T-helper 2 cell treated with Interferon-gamma antibody and Interleukin-4, amounts not matched to agents 5 μg/mL and 100 μg/mL, for 36 hours (primary cell): Measurements from ENCODE around the gene KDM5A.

ENCODE experiments used
- DNase-seq: peaks from one replicate; pipeline ENCODE4 v3.0.0; 2021; ENCODE audit warnings: low spot score
- H3K27ac Mint-ChIP-seq: one replicate; pipeline ENCODE4 v1.8.0; 2021; ENCODE audit warnings: mild to moderate bottlenecking, mixed read lengths
- H3K27me3 Mint-ChIP-seq: one replicate; pipeline ENCODE4 v1.8.0; 2021; ENCODE audit warnings: low read depth, mixed read lengths
- H3K36me3 Mint-ChIP-seq: one replicate; pipeline ENCODE4 v1.8.0; 2021; ENCODE audit warnings: low read depth, mixed read lengths
- H3K4me1 Mint-ChIP-seq: one replicate; pipeline ENCODE4 v1.8.0; 2021; ENCODE audit warnings: low read depth, mixed read lengths
- H3K4me3 Mint-ChIP-seq: one replicate; pipeline ENCODE4 v1.8.0; 2022; ENCODE audit warnings: mild to moderate bottlenecking, moderate library complexity, mixed read lengths
- H3K9me3 Mint-ChIP-seq: one replicate; pipeline ENCODE4 v1.8.0; 2021; ENCODE audit warnings: mixed read lengths

KDM5A gene

GRCh38 chr12:273382-273781 is 115.7 kb downstream of the KDM5A start:
- H3K36me3 Mint-ChIP-seq, result peaks cover 1% of the 10 kb centered on the region
- H3K4me1 Mint-ChIP-seq, result peaks cover 2% of the 10 kb centered on the region
- H3K27me3 Mint-ChIP-seq, result peaks cover 3% of the 10 kb centered on the region

GRCh38 chr12:272942-273341 is 116.2 kb downstream of the KDM5A start:
- peaks cover 2% of the 10 kb centered on the region for H3K4me1 Mint-ChIP-seq

More at GRCh38 chr12:273382-273781, 115.7 kb downstream of the KDM5A start:
- Mint-ChIP-seq H3K27ac (no peak overlapping the region), H3K9me3 (no peaks in the 10 kb centered on the region), H3K4me3 (no peak overlapping the region)
- no peak for DNase-seq

GRCh38 chr12:271161-271560 is 118.0 kb downstream of the KDM5A start:
- DNase-seq, result no peak
- H3K27ac Mint-ChIP-seq, result no peak overlapping the region
- peaks cover 2% of the 10 kb centered on the region for H3K4me1 Mint-ChIP-seq
- H3K9me3 Mint-ChIP-seq, result no peaks in the 10 kb centered on the region
- peaks cover 1% of the 10 kb centered on the region for H3K36me3 Mint-ChIP-seq
- peaks cover 6% of the 10 kb centered on the region for H3K27me3 Mint-ChIP-seq
- no peak overlapping the region for H3K4me3 Mint-ChIP-seq

More at GRCh38 chr12:272942-273341, 116.2 kb downstream of the KDM5A start:
- no peak for DNase-seq
- H3K9me3 Mint-ChIP-seq, result no peaks in the 10 kb centered on the region
- no peak overlapping the region for H3K4me3 Mint-ChIP-seq
- H3K27ac Mint-ChIP-seq, result no peak overlapping the region
- H3K36me3 Mint-ChIP-seq, result peaks cover 1% of the 10 kb centered on the region
- peaks cover 5% of the 10 kb centered on the region for H3K27me3 Mint-ChIP-seq

- H3K27me3 Mint-ChIP-seq, result peaks cover 12% of the 10 kb centered on the region
- no peaks in the 10 kb centered on the region for H3K9me3 Mint-ChIP-seq
- peaks cover 1% of the 10 kb centered on the region for H3K36me3 Mint-ChIP-seq
- no peak overlapping the region for H3K4me3 Mint-ChIP-seq
- peaks cover 8% of the 10 kb centered on the region for H3K4me1 Mint-ChIP-seq
- H3K27ac Mint-ChIP-seq, result no peak overlapping the region
- no peak for DNase-seq
These were observed 119.9 kb downstream of the KDM5A start for GRCh38 chr12:269191-269590.

- H3K27ac Mint-ChIP-seq, result no peak overlapping the region
- no peak overlapping the region for H3K4me3 Mint-ChIP-seq
- peaks cover 12% of the 10 kb centered on the region for H3K27me3 Mint-ChIP-seq
- peaks cover 8% of the 10 kb centered on the region for H3K4me1 Mint-ChIP-seq
- H3K36me3 Mint-ChIP-seq, result peaks cover 1% of the 10 kb centered on the region
- H3K9me3 Mint-ChIP-seq, result no peaks in the 10 kb centered on the region
- no peak for DNase-seq
These were observed 120.7 kb downstream of the KDM5A start for GRCh38 chr12:268483-268840.

- no peak for DNase-seq
- no peaks in the 10 kb centered on the region for H3K9me3 Mint-ChIP-seq
These were observed 121.3 kb downstream of the KDM5A start for GRCh38 chr12:267581-268482.

GRCh38 chr12:265096-265495 is 124.0 kb downstream of the KDM5A start:
- Mint-ChIP-seq H3K9me3 (no peaks in the 10 kb centered on the region), H3K4me3 (no peak overlapping the region), H3K27me3 (peaks cover 16% of the 10 kb centered on the region), H3K36me3 (no peaks in the 10 kb centered on the region), H3K27ac (no peak overlapping the region), H3K4me1 (peaks cover 6% of the 10 kb centered on the region)
- no peak for DNase-seq

More at GRCh38 chr12:267581-268482, 121.3 kb downstream of the KDM5A start:
- Mint-ChIP-seq H3K4me1 (peaks cover 8% of the 10 kb centered on the region), H3K27me3 (peaks cover 14% of the 10 kb centered on the region), H3K4me3 (no peak overlapping the region), H3K27ac (no peak overlapping the region), H3K36me3 (peaks cover 1% of the 10 kb centered on the region)

- Mint-ChIP-seq H3K9me3 (no peaks in the 10 kb centered on the region), H3K4me3 (no peak overlapping the region), H3K27me3 (peaks cover 16% of the 10 kb centered on the region), H3K4me1 (peaks cover 6% of the 10 kb centered on the region), H3K27ac (no peak overlapping the region), H3K36me3 (no peaks in the 10 kb centered on the region)
- DNase-seq, result no peak
These were observed 124.9 kb downstream of the KDM5A start for GRCh38 chr12:264269-264668.

- H3K4me1 Mint-ChIP-seq, result peaks cover 6% of the 10 kb centered on the region
- H3K27me3 Mint-ChIP-seq, result peaks cover 15% of the 10 kb centered on the region
- no peak overlapping the region for H3K27ac Mint-ChIP-seq
- no peaks in the 10 kb centered on the region for H3K36me3 Mint-ChIP-seq
- no peaks in the 10 kb centered on the region for H3K9me3 Mint-ChIP-seq
- no peak for DNase-seq
- H3K4me3 Mint-ChIP-seq, result no peak overlapping the region
These were observed 125.5 kb downstream of the KDM5A start for GRCh38 chr12:263574-263973.

- Mint-ChIP-seq H3K4me3 (no peak within 1 kb of the TSS), H3K27ac (no peak within 1 kb of the TSS), H3K4me1 (peaks cover 6% of the 10 kb centered on the region), H3K36me3 (no peaks in the 10 kb centered on the region), H3K9me3 (no peaks in the 10 kb centered on the region), H3K27me3 (peaks cover 13% of the 10 kb centered on the region)
- DNase-seq, result no peak
These were observed 126.3 kb downstream of the KDM5A start, which contains the start of gene SLC6A13 for GRCh38 chr12:262817-263216. Gene SLC6A13, minus strand, starts transcription at chr12:262836. Its CDS starts 2,784 bp downstream, at chr12:260052.

- H3K36me3 Mint-ChIP-seq, result no peaks in the 10 kb centered on the region
- H3K4me3 Mint-ChIP-seq, result no peak overlapping the region
- H3K27me3 Mint-ChIP-seq, result peaks cover 13% of the 10 kb centered on the region
- peaks cover 6% of the 10 kb centered on the region for H3K4me1 Mint-ChIP-seq
- no peaks in the 10 kb centered on the region for H3K9me3 Mint-ChIP-seq
- H3K27ac Mint-ChIP-seq, result no peak overlapping the region
- DNase-seq, result no peak
These were observed 127.0 kb downstream of the KDM5A start for GRCh38 chr12:262113-262512.

- peaks cover 10% of the 10 kb centered on the region for H3K27me3 Mint-ChIP-seq
- H3K4me1 Mint-ChIP-seq, result no peaks in the 10 kb centered on the region
- no peak overlapping the region for H3K27ac Mint-ChIP-seq
- H3K9me3 Mint-ChIP-seq, result no peaks in the 10 kb centered on the region
- no peak for DNase-seq
- no peaks in the 10 kb centered on the region for H3K36me3 Mint-ChIP-seq
- H3K4me3 Mint-ChIP-seq, result no peak overlapping the region
These were observed 131.4 kb downstream of the KDM5A start for GRCh38 chr12:257521-258321.

GRCh38 chr12:256958-257357 is 132.2 kb downstream of the KDM5A start:
- no peak overlapping the region for H3K27ac Mint-ChIP-seq
- no peaks in the 10 kb centered on the region for H3K4me1 Mint-ChIP-seq
- H3K27me3 Mint-ChIP-seq, result peaks cover 10% of the 10 kb centered on the region
- DNase-seq, result no peak
- H3K4me3 Mint-ChIP-seq, result no peak overlapping the region
- no peaks in the 10 kb centered on the region for H3K36me3 Mint-ChIP-seq
- H3K9me3 Mint-ChIP-seq, result no peaks in the 10 kb centered on the region

- DNase-seq, result no peak
- Mint-ChIP-seq H3K27me3 (peaks cover 10% of the 10 kb centered on the region), H3K9me3 (no peaks in the 10 kb centered on the region), H3K4me1 (no peaks in the 10 kb centered on the region), H3K36me3 (no peaks in the 10 kb centered on the region), H3K4me3 (no peak overlapping the region), H3K27ac (no peak overlapping the region)
These were observed 132.9 kb downstream of the KDM5A start for GRCh38 chr12:256225-256624.
